ENCODE measurements around the gene TADA2B. TPM values are rescaled to one million over a fixed set of nuclear protein-coding genes. Genes with fewer than 3 reads are reported as not detected.
A peak's percentile ranks its signal among the peaks of the same experiment; 100 is the strongest.

The TADA2B gene
- total and polyA plus RNA-seq, 9 of the 15 experiments (the other 6 are each of a cell fraction or from before 2014, with no cell fraction given) = 0.55 to 12.2 (median 7.5) TPM

- Histone ChIP-seq H3K79me2 (ENCODE audit: control insufficient read depth, insufficient read depth, low read length) (peaks cover 43% of the 10 kb centered on the region), H3K36me3 (ENCODE audit: control insufficient read depth, insufficient read depth, low read length) (peaks cover 9% of the 10 kb centered on the region; the same call in 1 of the 3 replicates), H3K4me2 (ENCODE audit: insufficient read depth, low read length) (peak overlapping the region; percentile 82), H3K9me1 (ENCODE audit: control insufficient read depth, insufficient read depth, low read length) (no peaks in the 10 kb centered on the region), H3K4me3 (peak overlapping the region; percentile 63), H3K27me3 (ENCODE audit: control insufficient read depth in 2 of 2, insufficient read depth in 2 of 2, low read length in 2 of 2) (no peaks in the 10 kb centered on the region), H3K9me3 (replicated peaks; ENCODE audit: control insufficient read depth, insufficient read depth, low read depth, low read length) (no peaks in the 10 kb centered on the region), H3K9ac (ENCODE audit: insufficient read depth in 1 of 2, low read depth in 2 of 2, low read length in 2 of 2) (peak overlapping the region; percentile 41 to 91; a peak in 3 of 4 replicates), H2AFZ (ENCODE audit: low read depth, low read length) (peak overlapping the region; percentile 92), H4K20me1 (replicated peaks; ENCODE audit: control insufficient read depth, insufficient read depth, low read length) (peaks cover 18% of the 10 kb centered on the region), H3K4me1 (replicated peaks in 1 of 2; ENCODE audit: control insufficient read depth in 2 of 2, insufficient read depth in 2 of 2, low read length in 2 of 2) (peaks cover 14 to 35% of the 10 kb centered on the region in 2 experiments; a peak in 4 of 5 replicates), H3K27ac (ENCODE audit: extremely low read depth, low read depth, low read length) (no peak overlapping the region; the same call in 2 of the 3 replicates)
- in situ Hi-C loops (cut with MboI) (no loop called here), intact Hi-C loops (cut with micrococcal nuclease) (no loop called here)
- WGBS (ENCODE audit: insufficient coverage, low coverage, missing lambda C conversion rate) = under 1% methylated on average over 64 of the region's 90 CpGs
- DNase-seq (ENCODE audit: extremely low read depth in 1 of 4, low spot score in 3 of 4) (peak; percentile 98 to 100 (median 99)), ATAC-seq (peak; percentile 96), FAIRE-seq (peak; percentile 92)
- ChIA-PET CTCF (ENCODE audit: low intra/inter-chr PET ratio) (interaction anchor here (0.8 to 1.4 kb wide), 3 partner anchors 28 to 133 kb away, joined by 3 to 6 read pairs (median 5); partner anchors contain the start of gene TBC1D14), POLR2A (interaction anchor here (0.6 to 1.6 kb wide), 13 partner anchors 10 to 349 kb away, joined by 3 to 7 read pairs (median 4); no protein-coding TSS in a partner anchor)
- BruUV-seq (replicated peaks) = no TSS peak
- TF ChIP-seq ZBTB5 (IDR thresholded peaks at IDR 0.05) (no peak), CTCF (IDR thresholded peaks at IDR 0.05 in 2 of 3, conservative IDR thresholded peaks at IDR 0.05 in 1 of 3; ENCODE audit: insufficient read depth in 2 of 3, low read depth in 1 of 3, low read length in 3 of 3) (0 out of 6 replicates have a peak, but pooled peaks of 1 of the 3 experiments have one; percentile 23), ETS1 (conservative IDR thresholded peaks at IDR 0.05; ENCODE audit: control insufficient read depth, low read depth, low read length) (peak; percentile 64; the same call in 1 of the 2 replicates), E2F6 (IDR thresholded peaks at IDR 0.05; ENCODE audit: borderline replicate concordance in 1 of 2, extremely low read depth in 1 of 2, insufficient read depth in 1 of 2, insufficient read length in 1 of 2, low read depth in 1 of 2, low read length in 1 of 2, poor library complexity in 1 of 2, severe bottlenecking in 1 of 2) (peak in 1 of 2 experiments; percentile 84), RAD21 (CRISPR knock-in tag; conservative IDR thresholded peaks at IDR 0.05 in 1 of 2, IDR thresholded peaks at IDR 0.05 in 1 of 2) (peak in 1 of 2 experiments; percentile 10; a peak in 1 of 4 replicates), E2F1 (CRISPR knock-in tag; IDR thresholded peaks at IDR 0.05) (peak; percentile 86), CTBP1 (IDR thresholded peaks at IDR 0.05; ENCODE audit: borderline replicate concordance) (peak; percentile 97)
Measured at GRCh38 chr4:7042503-7043283, 479 bp upstream of the TADA2B start.

Measured in K562 (cell line).